DND-41 (cell line): ENCODE measurements around the gene FAM89A.

Source experiments
- ATAC-seq: fragments of 200-7000 bp; cut with Tn5 transposase; 3 replicates; pipeline ENCODE4 v1.9.1; 2021; ENCODE audit warnings: low read depth; ENCODE audit not compliant: insufficient read depth
- DNase-seq: peaks from one replicate; pipeline ENCODE4 v3.0.0-alpha.2; 2020
- H2AFZ ChIP-seq: 2 replicates; pipeline ENCODE4 v1.6.0; 2012; ENCODE audit warnings: low read depth, low read length
- H3K27ac ChIP-seq: 2 replicates; pipeline ENCODE4 v1.5.1; 2012; ENCODE audit warnings: low read length, inconsistent platforms
- H3K27me3 ChIP-seq: fragments of 200-600 bp; sonication (generic); 2 replicates; pipeline ENCODE4 v1.6.0; 2012; ENCODE audit warnings: low read length, mild to moderate bottlenecking, inconsistent platforms; ENCODE audit not compliant: insufficient read depth, poor library complexity
- H3K36me3 ChIP-seq: 2 replicates; pipeline ENCODE4 v1.5.1; 2012; ENCODE audit warnings: low read length, inconsistent platforms; ENCODE audit not compliant: insufficient read depth
- H3K4me1 ChIP-seq: 2 replicates; pipeline ENCODE4 v1.5.1; 2012; ENCODE audit warnings: mild to moderate bottlenecking, low read length; ENCODE audit not compliant: insufficient read depth
- H3K4me2 ChIP-seq: 2 replicates; pipeline ENCODE4 v1.6.0; 2012; ENCODE audit warnings: mild to moderate bottlenecking, moderate library complexity, low read length, inconsistent platforms; ENCODE audit not compliant: insufficient read depth
- H3K4me3 ChIP-seq, 2 experiments: fragments of 200-600 bp in 1 of 2; shearing (Covaris generic) in 1 of 2; 2 replicates each; pipeline ENCODE4 v1.5.1; 2012 to 2016; ENCODE audit warnings: inconsistent platforms in 2 of 2, low read length in 2 of 2, mild to moderate bottlenecking in 2 of 2, low read depth in 1 of 2, moderate library complexity in 1 of 2
- H3K79me2 ChIP-seq: 2 replicates; pipeline ENCODE4 v1.6.0; 2012; ENCODE audit warnings: low read length, inconsistent platforms; ENCODE audit not compliant: insufficient read depth
- H3K9ac ChIP-seq: 2 replicates; pipeline ENCODE4 v1.6.0; 2012; ENCODE audit warnings: low read depth, mild to moderate bottlenecking, inconsistent platforms, low read length, moderate library complexity
- H3K9me3 ChIP-seq: 2 replicates; pipeline ENCODE4 v1.5.1; 2012; ENCODE audit warnings: low read length, moderate library complexity, mild to moderate bottlenecking, inconsistent platforms; ENCODE audit not compliant: insufficient read depth, severe bottlenecking
- H4K20me1 ChIP-seq: 2 replicates; pipeline ENCODE4 v1.6.0; 2012; ENCODE audit warnings: low read length; ENCODE audit not compliant: insufficient read depth
- EZH2 ChIP-seq: IDR thresholded peaks from 3 replicates; pipeline ENCODE4 v1.6.1; 2012; ENCODE audit warnings: borderline replicate concordance, low read depth, mild to moderate bottlenecking, moderate library complexity, low read length, inconsistent platforms; ENCODE audit not compliant: severe bottlenecking
- TF ChIP-seq, protein P1 (sequence below): IDR thresholded peaks from 2 replicates; pipeline ENCODE4 v1.5.1; 2012; ENCODE audit warnings: borderline replicate concordance, low read length, moderate library complexity, mild to moderate bottlenecking; ENCODE audit not compliant: poor library complexity, severe bottlenecking; ENCODE audit errors: extremely low read depth

The FAM89A gene

DNA sequence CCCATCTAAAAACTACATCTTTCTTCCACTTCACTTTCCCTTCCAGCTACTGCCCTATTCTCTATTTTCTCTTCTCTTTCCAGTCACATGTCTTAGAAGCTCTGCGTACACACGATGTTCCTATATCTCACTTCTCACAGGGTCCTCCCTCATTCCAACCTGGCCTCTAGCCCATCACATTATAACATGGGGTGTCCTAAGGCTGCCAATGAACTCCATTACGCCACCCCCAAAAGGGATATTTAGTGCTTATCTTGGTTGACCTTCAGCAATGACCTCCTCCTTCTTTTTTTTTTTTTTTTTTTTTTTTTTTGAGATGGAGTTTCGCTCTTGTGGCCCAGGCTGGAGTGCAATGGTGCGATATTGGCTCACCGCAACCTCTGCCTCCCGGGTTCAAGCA lies 38.2 kb upstream of the FAM89A start:
- no peaks in the 10 kb centered on the region for H4K20me1 ChIP-seq
- DNase-seq (no peak), ATAC-seq (no peak)
- H3K27me3 ChIP-seq = peaks cover 5% of the 10 kb centered on the region
- H3K4me1 ChIP-seq = no peaks in the 10 kb centered on the region
- no peak overlapping the region for H3K27ac ChIP-seq
- H3K36me3 ChIP-seq = no peaks in the 10 kb centered on the region
- H2AFZ ChIP-seq = no peak overlapping the region
- no peak overlapping the region for H3K4me2 ChIP-seq
- H3K4me3 ChIP-seq = no peak overlapping the region
- no peaks in the 10 kb centered on the region for H3K9me3 ChIP-seq
- no peak overlapping the region for H3K9ac ChIP-seq
- no peak for TF ChIP-seq EZH2
- TF ChIP-seq, protein P1, sequence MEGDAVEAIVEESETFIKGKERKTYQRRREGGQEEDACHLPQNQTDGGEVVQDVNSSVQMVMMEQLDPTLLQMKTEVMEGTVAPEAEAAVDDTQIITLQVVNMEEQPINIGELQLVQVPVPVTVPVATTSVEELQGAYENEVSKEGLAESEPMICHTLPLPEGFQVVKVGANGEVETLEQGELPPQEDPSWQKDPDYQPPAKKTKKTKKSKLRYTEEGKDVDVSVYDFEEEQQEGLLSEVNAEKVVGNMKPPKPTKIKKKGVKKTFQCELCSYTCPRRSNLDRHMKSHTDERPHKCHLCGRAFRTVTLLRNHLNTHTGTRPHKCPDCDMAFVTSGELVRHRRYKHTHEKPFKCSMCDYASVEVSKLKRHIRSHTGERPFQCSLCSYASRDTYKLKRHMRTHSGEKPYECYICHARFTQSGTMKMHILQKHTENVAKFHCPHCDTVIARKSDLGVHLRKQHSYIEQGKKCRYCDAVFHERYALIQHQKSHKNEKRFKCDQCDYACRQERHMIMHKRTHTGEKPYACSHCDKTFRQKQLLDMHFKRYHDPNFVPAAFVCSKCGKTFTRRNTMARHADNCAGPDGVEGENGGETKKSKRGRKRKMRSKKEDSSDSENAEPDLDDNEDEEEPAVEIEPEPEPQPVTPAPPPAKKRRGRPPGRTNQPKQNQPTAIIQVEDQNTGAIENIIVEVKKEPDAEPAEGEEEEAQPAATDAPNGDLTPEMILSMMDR = no peak
- no peaks in the 10 kb centered on the region for H3K79me2 ChIP-seq

DNA sequence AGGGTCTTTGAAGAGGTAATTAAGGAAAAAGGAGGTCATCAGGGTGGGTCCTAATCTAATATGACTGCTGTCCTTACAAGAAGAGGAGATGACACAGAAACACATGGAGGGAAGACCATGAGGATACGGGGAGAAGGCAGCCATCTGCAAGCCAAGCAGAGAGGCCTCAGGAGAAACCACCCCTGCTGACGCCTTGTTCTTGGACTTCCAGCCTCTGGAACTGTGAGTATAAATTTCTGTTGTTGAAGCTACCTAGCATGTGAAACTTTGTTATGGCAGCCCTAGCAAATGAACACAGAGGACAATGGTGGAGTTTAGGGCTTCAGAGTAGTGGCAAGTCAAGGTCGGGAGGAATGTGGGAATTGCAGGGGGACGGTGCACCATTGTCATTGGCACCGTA lies 36.7 kb upstream of the FAM89A start:
- Histone ChIP-seq H3K36me3 (no peaks in the 10 kb centered on the region), H3K4me2 (no peak overlapping the region), H3K4me3 (no peak overlapping the region), H4K20me1 (no peaks in the 10 kb centered on the region), H3K9ac (no peak overlapping the region), H3K79me2 (no peaks in the 10 kb centered on the region), H3K4me1 (no peaks in the 10 kb centered on the region), H3K27ac (no peak overlapping the region), H3K9me3 (no peaks in the 10 kb centered on the region), H3K27me3 (peaks cover 5% of the 10 kb centered on the region), H2AFZ (no peak overlapping the region)
- DNase-seq (no peak), ATAC-seq (no peak)
- no peak for TF ChIP-seq EZH2
- TF ChIP-seq, protein P1 = no peak

DNA sequence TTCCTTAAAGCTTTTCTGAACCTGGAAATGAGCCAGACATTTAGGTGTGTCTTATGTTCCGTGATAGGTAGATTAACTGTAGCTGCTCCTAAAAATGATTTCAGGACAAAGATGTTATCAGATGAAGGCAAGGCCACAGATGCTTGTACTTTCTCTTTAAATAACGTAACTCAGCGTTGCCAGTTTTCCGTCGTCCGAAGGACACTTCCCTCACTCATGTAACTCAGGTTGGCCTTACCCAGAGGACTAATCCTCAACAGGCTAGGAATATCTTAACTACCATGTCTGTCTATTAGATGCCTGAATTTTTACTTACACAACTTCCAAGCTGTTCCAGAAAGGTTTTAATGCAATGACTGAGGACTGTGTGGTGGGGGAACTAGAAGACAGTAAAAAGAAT lies 35.4 kb upstream of the FAM89A start:
- Histone ChIP-seq H3K4me2 (no peak overlapping the region), H3K27ac (no peak overlapping the region), H3K4me1 (no peaks in the 10 kb centered on the region), H3K9ac (no peak overlapping the region), H3K27me3 (peaks cover 5% of the 10 kb centered on the region), H3K79me2 (no peaks in the 10 kb centered on the region), H3K4me3 (no peak overlapping the region), H4K20me1 (no peaks in the 10 kb centered on the region), H2AFZ (no peak overlapping the region), H3K36me3 (no peaks in the 10 kb centered on the region), H3K9me3 (no peaks in the 10 kb centered on the region)
- TF ChIP-seq EZH2 = no peak
- TF ChIP-seq, protein P1 = no peak
- DNase-seq = no peak
- no peak for ATAC-seq

DNA sequence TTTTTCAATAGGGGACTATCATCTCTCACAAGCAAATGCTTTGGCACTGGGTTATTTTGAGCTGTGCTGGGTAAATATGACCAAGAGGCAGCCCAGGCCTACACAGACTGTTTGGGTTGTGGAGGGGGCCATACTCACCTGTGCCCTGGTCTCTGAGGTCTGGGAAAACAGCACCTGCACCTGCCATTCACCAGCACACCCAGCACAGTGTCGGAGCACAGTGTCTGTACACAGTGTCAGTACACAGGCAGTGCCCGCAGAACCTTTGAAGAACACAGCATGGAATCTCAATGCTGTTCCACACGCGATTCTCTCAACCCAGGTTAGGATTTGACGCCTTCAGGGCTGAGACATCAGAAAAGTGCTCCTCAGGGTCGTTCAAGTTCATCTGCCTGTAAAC lies 35.0 kb upstream of the FAM89A start:
- no peak overlapping the region for H3K27ac ChIP-seq
- H3K9ac ChIP-seq = no peak overlapping the region
- no peak overlapping the region for H2AFZ ChIP-seq
- H3K4me3 ChIP-seq = no peak overlapping the region
- H3K27me3 ChIP-seq = peaks cover 5% of the 10 kb centered on the region
- no peaks in the 10 kb centered on the region for H4K20me1 ChIP-seq
- no peaks in the 10 kb centered on the region for H3K36me3 ChIP-seq
- H3K4me1 ChIP-seq = no peaks in the 10 kb centered on the region
- H3K4me2 ChIP-seq = no peak overlapping the region
- ATAC-seq (no peak), DNase-seq (no peak)
- TF ChIP-seq, protein P1 = no peak
- no peak for TF ChIP-seq EZH2
- no peaks in the 10 kb centered on the region for H3K9me3 ChIP-seq
- H3K79me2 ChIP-seq = no peaks in the 10 kb centered on the region
